Left forelimb (tissue), 1 donor: ENCODE results near the gene INSIG2.

Experiments used
- DNase-seq: peaks from one replicate; pipeline ENCODE4 v3.0.0-alpha.2; 2018; ENCODE audit warnings: low spot score

Gene INSIG2

GRCh38 chr2:118128826-118129225 lies 40.6 kb downstream of the INSIG2 start:
- DNase-seq, result no peak

- no peak for DNase-seq
Measured at GRCh38 chr2:118130385-118130784, 42.1 kb downstream of the INSIG2 start.

GRCh38 chr2:118131771-118132170 lies 43.5 kb downstream of the INSIG2 start:
- no peak for DNase-seq

GRCh38 chr2:118133916-118134315 lies 45.6 kb downstream of the INSIG2 start:
- no peak for DNase-seq

GRCh38 chr2:118134650-118135049 lies 46.4 kb downstream of the INSIG2 start:
- DNase-seq, result no peak

GRCh38 chr2:118145207-118145606 lies 56.9 kb downstream of the INSIG2 start:
- DNase-seq, result no peak

- no peak for DNase-seq
Measured at GRCh38 chr2:118145806-118146205, 57.5 kb downstream of the INSIG2 start.

- DNase-seq, result no peak
Measured at GRCh38 chr2:118146315-118147283, 58.3 kb downstream of the INSIG2 start.

GRCh38 chr2:118148133-118148532 lies 59.9 kb downstream of the INSIG2 start:
- no peak for DNase-seq

GRCh38 chr2:118148809-118149208 lies 60.5 kb downstream of the INSIG2 start:
- no peak for DNase-seq

- DNase-seq, result no peak
Measured at GRCh38 chr2:118150294-118150693, 62.0 kb downstream of the INSIG2 start.

GRCh38 chr2:118151831-118152230 lies 63.6 kb downstream of the INSIG2 start:
- DNase-seq, result no peak

GRCh38 chr2:118153433-118153832 lies 65.2 kb downstream of the INSIG2 start:
- no peak for DNase-seq

- no peak for DNase-seq
Measured at GRCh38 chr2:118154176-118154575, 65.9 kb downstream of the INSIG2 start.
